Hepatocyte (in vitro differentiated cells): Measurements from ENCODE around the gene CNOT10. TPM values are rescaled to one million over a fixed set of nuclear protein-coding genes. Genes with fewer than 3 reads are reported as not detected.

Experiments used
- DNase-seq: peaks from one replicate; pipeline ENCODE4 v3.0.0-alpha.2; 2016; ENCODE audit warnings: low spot score
- H2AFZ ChIP-seq: fragments of 200-600 bp; sonication (generic); 2 replicates; pipeline ENCODE4 v1.6.0; 2016; ENCODE audit warnings: antibody characterized with exemption, mild to moderate bottlenecking
- H3K27ac ChIP-seq: fragments of 200-600 bp; sonication (generic); 2 replicates; pipeline ENCODE4 v1.5.1; 2016; ENCODE audit warnings: mild to moderate bottlenecking
- H3K27me3 ChIP-seq: fragments of 200-600 bp; sonication (generic); 2 replicates; pipeline ENCODE4 v1.6.1; 2016
- H3K36me3 ChIP-seq: fragments of 200-600 bp; sonication (generic); replicated peaks from 2 replicates; pipeline ENCODE4 v1.5.1; 2016; ENCODE audit warnings: low read depth; ENCODE audit not compliant: insufficient read depth
- H3K4me1 ChIP-seq: fragments of 200-600 bp; sonication (generic); 2 replicates; pipeline ENCODE4 v1.5.1; 2016; ENCODE audit warnings: mild to moderate bottlenecking, moderate library complexity; ENCODE audit not compliant: insufficient read depth
- H3K4me2 ChIP-seq: fragments of 200-600 bp; sonication (generic); 2 replicates; pipeline ENCODE4 v1.6.0; 2016
- H3K4me3 ChIP-seq: fragments of 200-600 bp; sonication (generic); 2 replicates; pipeline ENCODE4 v1.5.1; 2016; ENCODE audit warnings: mild to moderate bottlenecking
- H3K79me2 ChIP-seq: fragments of 200-600 bp; sonication (generic); 2 replicates; pipeline ENCODE4 v1.6.0; 2017; ENCODE audit warnings: mild to moderate bottlenecking
- H3K9me2 ChIP-seq: fragments of 200-600 bp; sonication (generic); replicated peaks from 2 replicates; pipeline ENCODE4 v1.6.0; 2017; ENCODE audit warnings: mild to moderate bottlenecking; ENCODE audit not compliant: insufficient read depth
- H3K9me3 ChIP-seq: fragments of 200-600 bp; sonication (generic); 2 replicates; pipeline ENCODE4 v1.5.1; 2016; ENCODE audit warnings: low read depth, mild to moderate bottlenecking
- H4K20me1 ChIP-seq: fragments of 200-600 bp; sonication (generic); 2 replicates; pipeline ENCODE4 v1.6.0; 2016; ENCODE audit warnings: mild to moderate bottlenecking; ENCODE audit not compliant: insufficient read depth, poor library complexity, severe bottlenecking
- EZH2 ChIP-seq: fragments of 200-600 bp; sonication (generic); IDR thresholded peaks from 2 replicates; pipeline ENCODE4 v1.6.1; 2016; ENCODE audit warnings: antibody characterized with exemption, mild to moderate bottlenecking, borderline replicate concordance
- EZH2phosphoT487 ChIP-seq: fragments of 200-600 bp; sonication (generic); IDR thresholded peaks from one replicate; pipeline ENCODE4 v1.6.1; 2018; ENCODE audit warnings: antibody characterized with exemption, mild to moderate bottlenecking, low read depth, moderate library complexity; ENCODE audit not compliant: unreplicated experiment, severe bottlenecking
- WGBS: methylation state at CpG from one replicate; pipeline ENCODE4 v1.1.6; 2016; ENCODE audit warnings: low lambda C conversion rate; ENCODE audit errors: missing lambda C conversion rate; 5-methylcytosine and 5-hydroxymethylcytosine counted together
- polyA plus RNA-seq: library from polyadenylated mRNA; unstranded; fragments of >200 nt; fragmentation: Nextera tagmentation; extraction: Ambion mirVana; gene quantifications from 2 replicates; pipeline ENCODE4 v1.2.1, GENCODE V29; 2016
- total RNA-seq: library from RNA; depleted of rRNA; stranded (reverse); fragments of >200 nt; gene quantifications from 2 replicates; pipeline ENCODE4 v1.2.3, GENCODE V29; 2014
- TF ChIP-seq, protein P1 (sequence below): fragments of 200-600 bp; sonication (generic); IDR thresholded peaks from 2 replicates; pipeline ENCODE4 v1.5.1; 2016; ENCODE audit warnings: antibody characterized with exemption, mild to moderate bottlenecking; ENCODE audit not compliant: poor library complexity

The CNOT10 gene
- total and polyA plus RNA-seq, 2 experiments from 2014 or later = 14.7 to 31.9 TPM

DNA sequence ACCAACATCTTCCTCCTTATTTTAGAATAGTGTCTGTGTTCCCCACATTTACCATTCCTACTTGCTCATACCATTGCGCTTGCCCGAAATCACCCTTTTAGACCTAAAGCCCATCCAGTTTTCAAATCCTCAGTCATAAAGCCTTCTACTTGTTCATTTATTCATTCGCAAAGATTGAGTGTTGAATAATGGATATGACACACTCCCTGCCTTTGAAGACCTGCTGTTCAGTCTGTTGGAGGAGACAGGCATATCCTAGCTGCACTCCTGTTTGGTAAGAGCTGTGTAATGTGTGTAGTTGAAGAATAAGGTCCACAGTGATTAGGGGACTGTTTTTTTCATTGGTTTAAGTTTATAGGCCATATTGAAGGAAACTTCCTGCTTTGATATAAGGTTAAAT, 1.7 kb downstream of the CNOT10 start:
- Histone ChIP-seq H3K36me3 (no peaks in the 10 kb centered on the region), H4K20me1 (no peaks in the 10 kb centered on the region), H3K4me3 (no peak overlapping the region), H3K9me3 (no peaks in the 10 kb centered on the region), H3K4me2 (peak overlapping the region; percentile 87), H2AFZ (no peak overlapping the region), H3K79me2 (peaks cover 54% of the 10 kb centered on the region), H3K9me2 (no peaks in the 10 kb centered on the region), H3K27me3 (no peaks in the 10 kb centered on the region), H3K4me1 (peaks cover 6% of the 10 kb centered on the region), H3K27ac (no peak overlapping the region)
- 99% methylated on average over 3 of the region's 3 CpGs for WGBS
- DNase-seq = no peak
- TF ChIP-seq EZH2 = no peak
- TF ChIP-seq EZH2phosphoT487 = no peak
- TF ChIP-seq, protein P1, sequence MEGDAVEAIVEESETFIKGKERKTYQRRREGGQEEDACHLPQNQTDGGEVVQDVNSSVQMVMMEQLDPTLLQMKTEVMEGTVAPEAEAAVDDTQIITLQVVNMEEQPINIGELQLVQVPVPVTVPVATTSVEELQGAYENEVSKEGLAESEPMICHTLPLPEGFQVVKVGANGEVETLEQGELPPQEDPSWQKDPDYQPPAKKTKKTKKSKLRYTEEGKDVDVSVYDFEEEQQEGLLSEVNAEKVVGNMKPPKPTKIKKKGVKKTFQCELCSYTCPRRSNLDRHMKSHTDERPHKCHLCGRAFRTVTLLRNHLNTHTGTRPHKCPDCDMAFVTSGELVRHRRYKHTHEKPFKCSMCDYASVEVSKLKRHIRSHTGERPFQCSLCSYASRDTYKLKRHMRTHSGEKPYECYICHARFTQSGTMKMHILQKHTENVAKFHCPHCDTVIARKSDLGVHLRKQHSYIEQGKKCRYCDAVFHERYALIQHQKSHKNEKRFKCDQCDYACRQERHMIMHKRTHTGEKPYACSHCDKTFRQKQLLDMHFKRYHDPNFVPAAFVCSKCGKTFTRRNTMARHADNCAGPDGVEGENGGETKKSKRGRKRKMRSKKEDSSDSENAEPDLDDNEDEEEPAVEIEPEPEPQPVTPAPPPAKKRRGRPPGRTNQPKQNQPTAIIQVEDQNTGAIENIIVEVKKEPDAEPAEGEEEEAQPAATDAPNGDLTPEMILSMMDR = no peak

- WGBS = 100% methylated on average over 4 of the region's 4 CpGs
- no peak for DNase-seq
- peaks cover 82% of the 10 kb centered on the region for H3K79me2 ChIP-seq
These were observed 6.9 kb downstream of the CNOT10 start for GRCh38 chr3:32691847-32692246.

GRCh38 chr3:32696523-32696922, 11.5 kb downstream of the CNOT10 start:
- H3K9me3 ChIP-seq = no peaks in the 10 kb centered on the region
- H3K79me2 ChIP-seq = peaks cover 85% of the 10 kb centered on the region
- TF ChIP-seq, protein P1 = no peak
- TF ChIP-seq EZH2phosphoT487 = no peak
- no peak for TF ChIP-seq EZH2
- H3K27me3 ChIP-seq = no peaks in the 10 kb centered on the region
- no peaks in the 10 kb centered on the region for H3K36me3 ChIP-seq
- H3K4me2 ChIP-seq = no peak overlapping the region
- no peak for DNase-seq
- H3K27ac ChIP-seq = no peak overlapping the region
- no peak overlapping the region for H3K4me3 ChIP-seq
- H4K20me1 ChIP-seq = no peaks in the 10 kb centered on the region
- no peaks in the 10 kb centered on the region for H3K9me2 ChIP-seq
- H3K4me1 ChIP-seq = no peaks in the 10 kb centered on the region
- H2AFZ ChIP-seq = no peak overlapping the region
- 100% methylated on average over 3 of the region's 3 CpGs for WGBS

More at GRCh38 chr3:32691847-32692246, 6.9 kb downstream of the CNOT10 start:
- Histone ChIP-seq H3K27ac (no peak overlapping the region), H3K4me2 (no peak overlapping the region), H3K9me3 (no peaks in the 10 kb centered on the region), H3K36me3 (no peaks in the 10 kb centered on the region), H3K27me3 (no peaks in the 10 kb centered on the region), H4K20me1 (no peaks in the 10 kb centered on the region), H2AFZ (no peak overlapping the region), H3K9me2 (no peaks in the 10 kb centered on the region), H3K4me3 (no peak overlapping the region), H3K4me1 (no peaks in the 10 kb centered on the region)
- TF ChIP-seq EZH2phosphoT487 = no peak
- TF ChIP-seq EZH2 = no peak
- TF ChIP-seq, protein P1 = no peak

GRCh38 chr3:32698506-32698905, 13.5 kb downstream of the CNOT10 start:
- no peak for DNase-seq
- no peaks in the 10 kb centered on the region for H3K9me2 ChIP-seq
- WGBS = 88% methylated on average over 2 of the region's 2 CpGs
- H3K4me1 ChIP-seq = no peaks in the 10 kb centered on the region
- no peak for TF ChIP-seq EZH2
- TF ChIP-seq, protein P1 = no peak
- no peak overlapping the region for H3K4me2 ChIP-seq
- no peak overlapping the region for H3K4me3 ChIP-seq
- peaks cover 78% of the 10 kb centered on the region for H3K79me2 ChIP-seq
- H3K9me3 ChIP-seq = no peaks in the 10 kb centered on the region
- H4K20me1 ChIP-seq = no peaks in the 10 kb centered on the region
- no peak overlapping the region for H2AFZ ChIP-seq
- H3K27ac ChIP-seq = no peak overlapping the region
- H3K36me3 ChIP-seq = no peaks in the 10 kb centered on the region
- no peaks in the 10 kb centered on the region for H3K27me3 ChIP-seq
